Neutrophil (primary cell): ENCODE data around the gene CFAP20DC.

Experiments used
- H3K27ac ChIP-seq: fragments of 200-600 bp; sonication (generic); 2 replicates; pipeline ENCODE4 v1.5.1; 2016; ENCODE audit warnings: mild to moderate bottlenecking, moderate library complexity
- H3K27me3 ChIP-seq: fragments of 200-600 bp; sonication (generic); 2 replicates; pipeline ENCODE4 v1.6.0; 2016; ENCODE audit warnings: mild to moderate bottlenecking
- H3K36me3 ChIP-seq: fragments of 200-600 bp; sonication (generic); 2 replicates; pipeline ENCODE4 v1.5.1; 2017
- H3K4me1 ChIP-seq, 2 experiments: fragments of 200-600 bp in 1 of 2; sonication (generic) in 1 of 2; 1 replicate in 1 of 2; 2 replicates in 1 of 2; pipeline versions ENCODE4 v1.5.1 to v1.6.1; 2013 to 2016; ENCODE audit warnings: low read depth in 1 of 2, low read length in 1 of 2, mild to moderate bottlenecking in 1 of 2, moderate library complexity in 1 of 2; ENCODE audit not compliant: control insufficient read depth in 1 of 2, insufficient read depth in 1 of 2
- H3K4me3 ChIP-seq, 2 experiments: fragments of 200-600 bp in 1 of 2; sonication (generic) in 1 of 2; 1 replicate in 1 of 2; 2 replicates in 1 of 2; pipeline ENCODE4 v1.5.1; 2013 to 2016; ENCODE audit warnings: low read depth in 1 of 2, low read length in 1 of 2, mild to moderate bottlenecking in 1 of 2, moderate library complexity in 1 of 2
- H3K9me3 ChIP-seq: fragments of 200-600 bp; sonication (generic); 2 replicates; pipeline ENCODE4 v1.5.1; 2016
- TF ChIP-seq, protein P1 (sequence below): fragments of 200-600 bp; sonication (generic); IDR thresholded peaks from 2 replicates; pipeline ENCODE4 v1.5.1; 2016; ENCODE audit warnings: antibody characterized with exemption

The CFAP20DC gene

GRCh38 chr3:58874248-58874741, 175.5 kb downstream of the CFAP20DC start:
- H3K4me1 ChIP-seq, result no peaks in the 10 kb centered on the region
- TF ChIP-seq, protein P1, sequence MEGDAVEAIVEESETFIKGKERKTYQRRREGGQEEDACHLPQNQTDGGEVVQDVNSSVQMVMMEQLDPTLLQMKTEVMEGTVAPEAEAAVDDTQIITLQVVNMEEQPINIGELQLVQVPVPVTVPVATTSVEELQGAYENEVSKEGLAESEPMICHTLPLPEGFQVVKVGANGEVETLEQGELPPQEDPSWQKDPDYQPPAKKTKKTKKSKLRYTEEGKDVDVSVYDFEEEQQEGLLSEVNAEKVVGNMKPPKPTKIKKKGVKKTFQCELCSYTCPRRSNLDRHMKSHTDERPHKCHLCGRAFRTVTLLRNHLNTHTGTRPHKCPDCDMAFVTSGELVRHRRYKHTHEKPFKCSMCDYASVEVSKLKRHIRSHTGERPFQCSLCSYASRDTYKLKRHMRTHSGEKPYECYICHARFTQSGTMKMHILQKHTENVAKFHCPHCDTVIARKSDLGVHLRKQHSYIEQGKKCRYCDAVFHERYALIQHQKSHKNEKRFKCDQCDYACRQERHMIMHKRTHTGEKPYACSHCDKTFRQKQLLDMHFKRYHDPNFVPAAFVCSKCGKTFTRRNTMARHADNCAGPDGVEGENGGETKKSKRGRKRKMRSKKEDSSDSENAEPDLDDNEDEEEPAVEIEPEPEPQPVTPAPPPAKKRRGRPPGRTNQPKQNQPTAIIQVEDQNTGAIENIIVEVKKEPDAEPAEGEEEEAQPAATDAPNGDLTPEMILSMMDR, result no peak
- no peak overlapping the region for H3K4me3 ChIP-seq
- H3K27ac ChIP-seq, result no peak overlapping the region
- no peaks in the 10 kb centered on the region for H3K36me3 ChIP-seq
- no peaks in the 10 kb centered on the region for H3K27me3 ChIP-seq
- no peaks in the 10 kb centered on the region for H3K9me3 ChIP-seq

DNA sequence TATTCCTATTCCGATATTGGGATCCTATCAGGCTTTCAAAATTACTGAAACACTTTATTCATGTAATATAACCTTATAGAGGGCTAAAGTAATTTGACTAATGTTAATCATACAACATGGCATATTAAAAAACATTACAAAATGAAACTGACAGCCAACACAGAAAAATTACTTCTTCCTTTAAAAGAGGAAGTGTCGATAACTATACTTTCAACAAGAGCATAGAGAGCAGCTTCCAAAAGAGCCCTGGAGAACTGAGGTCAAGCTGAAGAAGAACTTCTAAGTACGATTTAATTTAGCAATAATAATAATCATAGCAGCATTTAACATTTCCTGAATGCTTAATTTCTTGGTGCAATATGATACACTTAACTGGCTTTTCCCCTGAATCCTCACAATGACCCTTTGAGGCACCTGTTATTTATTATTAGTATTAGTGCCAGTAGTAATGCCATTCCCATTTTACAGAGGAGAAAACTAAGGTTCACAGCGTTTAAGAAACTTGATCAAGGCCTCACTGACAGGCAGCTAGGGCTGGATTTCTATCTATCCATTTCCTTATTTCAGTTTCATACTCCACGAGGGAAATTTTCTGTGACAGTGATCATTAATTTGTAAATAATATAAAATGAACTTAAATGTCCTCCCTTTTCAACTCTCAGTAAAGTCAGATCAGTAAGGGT, 181.6 kb downstream of the CFAP20DC start:
- no peaks in the 10 kb centered on the region for H3K4me1 ChIP-seq

GRCh38 chr3:58867621-58868020, 182.2 kb downstream of the CFAP20DC start:
- Histone ChIP-seq H3K36me3 (no peaks in the 10 kb centered on the region), H3K4me3 (no peak overlapping the region), H3K27ac (no peak overlapping the region), H3K4me1 (no peaks in the 10 kb centered on the region), H3K27me3 (no peaks in the 10 kb centered on the region), H3K9me3 (no peaks in the 10 kb centered on the region)
- TF ChIP-seq, protein P1, result no peak

More for the DNA sequence above, 181.6 kb downstream of the CFAP20DC start:
- Histone ChIP-seq H3K27me3 (no peaks in the 10 kb centered on the region), H3K4me3 (no peak overlapping the region), H3K9me3 (no peaks in the 10 kb centered on the region), H3K27ac (no peak overlapping the region), H3K36me3 (no peaks in the 10 kb centered on the region)
- TF ChIP-seq, protein P1, result no peak

DNA sequence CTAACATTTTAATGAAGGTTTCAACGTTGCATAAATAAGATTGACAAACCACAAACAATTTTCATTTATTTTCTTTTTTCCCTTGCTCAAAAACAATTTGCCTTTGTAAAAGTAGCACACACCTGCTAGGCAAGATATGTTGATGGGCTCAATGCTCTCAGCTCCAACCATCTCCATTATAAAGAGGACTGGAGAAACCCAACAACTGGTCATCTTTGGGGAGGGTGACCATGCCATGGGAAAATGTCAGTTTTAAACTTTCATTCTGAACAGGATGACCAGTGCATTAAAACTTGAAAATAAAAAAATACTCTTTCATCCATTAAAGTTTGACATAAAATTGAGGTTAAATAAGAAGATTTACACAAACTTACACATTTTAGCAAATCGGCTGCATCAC, 183.7 kb downstream of the CFAP20DC start:
- H3K36me3 ChIP-seq, result no peaks in the 10 kb centered on the region
- H3K4me1 ChIP-seq, result no peaks in the 10 kb centered on the region
- H3K27me3 ChIP-seq, result no peaks in the 10 kb centered on the region
- no peak overlapping the region for H3K27ac ChIP-seq
- TF ChIP-seq, protein P1, result no peak
- no peaks in the 10 kb centered on the region for H3K9me3 ChIP-seq
- H3K4me3 ChIP-seq, result no peak overlapping the region

DNA sequence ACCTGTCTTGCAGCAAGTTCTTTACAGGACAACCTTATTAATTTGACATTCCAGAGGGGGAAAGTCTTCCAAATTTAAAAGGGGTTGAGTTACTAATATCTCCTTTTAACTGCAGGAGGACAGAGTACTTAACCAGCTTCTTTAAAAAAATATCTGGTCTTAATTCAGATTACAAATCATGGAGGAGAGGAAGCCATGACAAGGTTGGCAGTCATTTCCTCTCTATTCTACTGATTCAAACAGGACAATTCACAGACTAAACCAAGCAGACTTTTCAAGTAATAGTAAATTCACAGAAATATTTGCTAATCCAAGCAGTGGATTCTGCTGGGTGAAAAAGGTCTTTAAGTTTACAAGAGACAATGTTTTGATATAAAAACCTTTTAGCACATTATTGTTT, 185.3 kb downstream of the CFAP20DC start:
- Histone ChIP-seq H3K27ac (no peak overlapping the region), H3K9me3 (no peaks in the 10 kb centered on the region), H3K4me1 (no peaks in the 10 kb centered on the region), H3K4me3 (no peak overlapping the region), H3K36me3 (no peaks in the 10 kb centered on the region), H3K27me3 (no peaks in the 10 kb centered on the region)
- TF ChIP-seq, protein P1, result no peak
